Mucosa of descending colon (tissue), 3 donors: ENCODE measurements around the gene MGAM2. TPM values are rescaled to one million over a fixed set of nuclear protein-coding genes. Genes with fewer than 3 reads are reported as not detected.

Experiments used
- ATAC-seq: fragments of 200-7000 bp; cut with Tn5 transposase; one replicate; pipeline ENCODE4 v1.9.1; 2020; ENCODE audit warnings: mild to moderate bottlenecking, moderate library complexity
- DNase-seq, 3 donors: peaks; one replicate each; pipeline ENCODE4 v3.0.0-alpha.2; 2020
- H3K36me3 ChIP-seq: fragments of 200-600 bp; one replicate; pipeline ENCODE4 v1.8.0; 2021; ENCODE audit warnings: low read depth, mild to moderate bottlenecking
- H3K4me1 ChIP-seq: fragments of 200-600 bp; one replicate; pipeline ENCODE4 v1.8.0; 2021; ENCODE audit warnings: low read depth, mild to moderate bottlenecking
- H3K4me3 ChIP-seq: fragments of 200-600 bp; one replicate; pipeline ENCODE4 v1.8.0; 2021; ENCODE audit warnings: mild to moderate bottlenecking
- H3K9me3 ChIP-seq: fragments of 200-600 bp; one replicate; pipeline ENCODE4 v1.8.0; 2021; ENCODE audit warnings: mild to moderate bottlenecking
- intact Hi-C, 2 donors: fragments of 100-400 bp; cut with DNase I in 1 of 2; cut with micrococcal nuclease in 1 of 2; formaldehyde crosslinking; loops; one replicate each; pipeline versions ENCODE4 v1.11.0 to v1.11.1; 2022; cut with DNase I, micrococcal nuclease
- total RNA-seq, 3 donors: library from RNA; stranded (reverse); fragmentation: NEBNext Ultra II Directional in 2 of 3; extraction: Animal tissue kit (Norgen Biotek cat#: 25700) in 2 of 3; gene quantifications; one replicate each; pipeline versions ENCODE4 v1.2.1 to v1.2.4, GENCODE V29; 2021 to 2023
- TF ChIP-seq, protein P1 (sequence below): fragments of 200-600 bp; IDR thresholded peaks from one replicate; pipeline ENCODE4 v1.8.0; 2022; ENCODE audit warnings: antibody characterized with exemption, mild to moderate bottlenecking
- donor health status: DM: no; HTN: no; CAD: no; lungs with moderate emphysema.
- donor health status: DM: no; HTN: no; CAD: no.
- donor health status: DM: no; HTN: yes; CAD: no.

The MGAM2 gene
- total RNA-seq, 3 donors from 2014 or later: 11.8 to 33.2 (median 25.5) TPM

DNA sequence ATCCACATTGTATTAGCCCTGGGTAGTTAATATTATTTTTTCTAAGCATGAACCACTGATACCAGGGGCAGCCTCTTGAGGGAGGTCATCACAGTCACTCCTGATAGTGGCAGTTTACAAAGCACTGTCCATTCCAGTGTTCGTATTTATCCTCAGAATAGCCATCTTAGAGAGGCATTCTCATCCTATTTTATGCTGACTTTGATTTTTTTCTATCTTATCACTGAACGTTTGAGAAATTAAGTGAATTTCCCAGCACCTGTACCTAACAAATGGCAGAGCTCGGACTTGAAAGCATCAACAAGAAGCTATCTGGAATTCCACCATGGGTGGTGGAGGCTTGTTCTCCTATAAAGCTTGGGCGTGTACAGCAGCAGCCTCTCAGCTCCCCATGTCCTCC lies 26.1 kb upstream of the MGAM2 start:
- ATAC-seq: no peak
- H3K36me3 ChIP-seq: no peaks in the 10 kb centered on the region
- intact Hi-C loops: no loop called here
- TF ChIP-seq, protein P1, sequence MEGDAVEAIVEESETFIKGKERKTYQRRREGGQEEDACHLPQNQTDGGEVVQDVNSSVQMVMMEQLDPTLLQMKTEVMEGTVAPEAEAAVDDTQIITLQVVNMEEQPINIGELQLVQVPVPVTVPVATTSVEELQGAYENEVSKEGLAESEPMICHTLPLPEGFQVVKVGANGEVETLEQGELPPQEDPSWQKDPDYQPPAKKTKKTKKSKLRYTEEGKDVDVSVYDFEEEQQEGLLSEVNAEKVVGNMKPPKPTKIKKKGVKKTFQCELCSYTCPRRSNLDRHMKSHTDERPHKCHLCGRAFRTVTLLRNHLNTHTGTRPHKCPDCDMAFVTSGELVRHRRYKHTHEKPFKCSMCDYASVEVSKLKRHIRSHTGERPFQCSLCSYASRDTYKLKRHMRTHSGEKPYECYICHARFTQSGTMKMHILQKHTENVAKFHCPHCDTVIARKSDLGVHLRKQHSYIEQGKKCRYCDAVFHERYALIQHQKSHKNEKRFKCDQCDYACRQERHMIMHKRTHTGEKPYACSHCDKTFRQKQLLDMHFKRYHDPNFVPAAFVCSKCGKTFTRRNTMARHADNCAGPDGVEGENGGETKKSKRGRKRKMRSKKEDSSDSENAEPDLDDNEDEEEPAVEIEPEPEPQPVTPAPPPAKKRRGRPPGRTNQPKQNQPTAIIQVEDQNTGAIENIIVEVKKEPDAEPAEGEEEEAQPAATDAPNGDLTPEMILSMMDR: no peak
- no peak overlapping the region for H3K4me3 ChIP-seq
- no peak for DNase-seq
- no peaks in the 10 kb centered on the region for H3K9me3 ChIP-seq
- peaks cover 2% of the 10 kb centered on the region for H3K4me1 ChIP-seq

DNA sequence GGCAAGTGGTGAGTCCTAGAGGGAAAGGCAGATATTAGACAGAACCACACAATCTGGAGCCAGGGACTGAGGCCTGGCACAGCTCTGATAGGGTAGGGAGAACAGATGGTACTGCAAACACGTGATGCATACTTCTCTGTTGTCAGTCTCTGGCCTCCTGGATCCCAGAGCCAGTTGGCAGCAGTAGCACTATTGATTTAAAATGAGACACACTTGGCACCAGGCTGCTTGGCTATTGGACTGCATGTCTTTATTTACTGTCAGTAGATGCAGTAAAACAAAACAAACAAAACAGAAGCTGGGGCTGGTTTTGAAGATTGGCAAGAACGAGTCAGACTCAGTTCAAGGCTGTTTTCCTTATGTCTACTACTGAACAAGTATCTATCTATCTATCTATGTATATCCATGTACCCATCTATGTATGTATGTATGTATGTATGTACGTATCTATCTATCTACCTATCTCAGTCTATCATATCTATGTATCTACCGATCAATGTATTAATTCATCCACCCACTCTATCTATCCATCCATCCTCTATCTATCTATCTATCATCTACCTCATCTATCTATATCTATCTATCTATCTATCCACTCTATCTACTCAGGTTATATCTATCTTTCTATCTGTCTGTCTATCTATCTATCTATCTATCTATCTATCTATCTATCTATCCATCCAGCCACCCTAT lies 23.4 kb upstream of the MGAM2 start:
- ATAC-seq (peak; percentile 77), DNase-seq (peak in 1 of 3 donors; percentile 29)
- Histone ChIP-seq H3K36me3 (no peaks in the 10 kb centered on the region), H3K4me1 (peaks cover 2% of the 10 kb centered on the region), H3K9me3 (no peaks in the 10 kb centered on the region), H3K4me3 (no peak overlapping the region)
- intact Hi-C loops: no loop called here
- TF ChIP-seq, protein P1: no peak

DNA sequence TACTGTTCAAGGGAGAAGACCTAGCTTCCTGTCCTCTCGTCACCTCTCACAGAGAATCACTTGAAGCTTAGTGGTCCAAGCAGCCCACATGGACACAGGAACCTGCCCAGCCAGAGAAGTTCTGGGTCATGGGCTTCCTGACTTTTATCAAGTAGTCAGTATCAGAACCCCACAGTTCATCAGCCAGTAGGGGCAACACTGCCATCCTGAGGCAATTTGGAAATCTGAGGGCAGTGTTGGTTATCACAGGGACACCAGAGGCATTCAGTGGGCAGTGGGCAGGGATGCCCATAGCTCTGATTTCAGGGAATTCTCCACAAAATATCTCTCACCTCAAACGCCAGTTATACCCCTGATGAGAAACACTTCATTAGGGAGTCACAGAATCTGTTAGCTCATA lies 22.5 kb upstream of the MGAM2 start:
- intact Hi-C loops: no loop called here
- no peak for ATAC-seq
- no peaks in the 10 kb centered on the region for H3K9me3 ChIP-seq
- DNase-seq: no peak
- no peaks in the 10 kb centered on the region for H3K36me3 ChIP-seq
- TF ChIP-seq, protein P1: no peak
- peaks cover 2% of the 10 kb centered on the region for H3K4me1 ChIP-seq
- no peak overlapping the region for H3K4me3 ChIP-seq

DNA sequence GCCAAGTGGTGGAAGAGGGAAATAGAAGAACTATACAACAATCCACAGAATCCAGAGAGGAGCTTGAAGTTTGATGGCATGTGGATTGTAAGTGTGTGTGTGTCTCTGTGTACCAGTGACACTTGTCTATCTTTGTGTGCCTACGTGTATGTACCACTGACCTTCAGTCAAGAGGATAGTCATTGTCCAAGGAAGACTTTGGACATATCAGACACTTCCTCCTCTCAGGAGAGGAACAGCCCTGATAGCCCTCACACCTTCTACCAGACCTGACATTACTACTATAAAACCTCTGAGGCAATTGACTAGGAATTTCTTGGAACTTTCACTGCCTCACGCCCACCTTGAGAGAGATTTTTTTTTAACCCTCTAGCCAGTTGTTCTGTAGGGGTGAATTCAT lies 19.6 kb upstream of the MGAM2 start:
- intact Hi-C loops: no loop called here
- no peak overlapping the region for H3K4me3 ChIP-seq
- no peaks in the 10 kb centered on the region for H3K9me3 ChIP-seq
- TF ChIP-seq, protein P1: no peak
- ATAC-seq: peak; percentile 65
- no peak for DNase-seq
- H3K36me3 ChIP-seq: no peaks in the 10 kb centered on the region
- H3K4me1 ChIP-seq: peaks cover 2% of the 10 kb centered on the region

DNA sequence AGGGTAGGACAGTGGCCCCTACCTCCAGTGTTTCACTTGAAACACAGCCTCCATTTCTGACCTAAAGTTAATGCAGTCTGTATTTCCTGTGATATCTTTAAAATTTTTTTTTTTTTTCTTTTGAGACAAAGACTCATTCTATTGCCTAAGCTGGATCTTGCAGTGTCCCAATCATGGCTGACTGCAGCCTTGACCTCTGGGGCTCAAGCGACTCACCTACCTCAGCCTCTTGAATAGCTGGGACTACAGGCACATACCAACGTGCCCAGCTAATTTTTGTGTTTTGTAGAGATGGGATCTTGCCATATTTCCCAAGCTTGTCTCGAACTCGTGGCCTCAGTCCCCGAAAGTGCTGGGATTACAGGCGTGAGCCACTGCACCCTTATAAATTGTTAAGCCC lies 16.7 kb upstream of the MGAM2 start:
- no peak for DNase-seq
- Histone ChIP-seq H3K4me1 (no peaks in the 10 kb centered on the region), H3K9me3 (no peaks in the 10 kb centered on the region), H3K4me3 (no peak overlapping the region), H3K36me3 (no peaks in the 10 kb centered on the region)
- no peak for ATAC-seq
- TF ChIP-seq, protein P1: no peak
- intact Hi-C loops: no loop called here

DNA sequence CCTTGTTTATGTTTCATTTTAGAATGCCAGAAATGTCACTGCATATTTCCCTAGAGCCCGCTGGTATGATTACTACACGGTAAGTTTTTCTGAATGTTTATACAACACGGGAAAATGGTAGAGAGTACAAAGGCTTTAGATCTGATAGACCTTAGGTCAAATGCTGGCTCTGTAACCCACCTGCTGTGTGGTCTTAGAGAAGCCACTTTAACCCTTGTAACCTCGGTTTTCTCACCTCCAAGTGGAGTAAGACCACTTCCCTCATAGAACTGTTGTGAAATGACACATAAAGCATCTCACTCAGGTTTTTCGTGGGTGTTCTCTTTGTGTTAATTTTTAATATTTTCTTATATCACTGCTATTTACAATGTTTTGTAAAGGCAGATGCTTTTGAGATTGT lies 13.9 kb upstream of the MGAM2 start:
- H3K36me3 ChIP-seq: no peaks in the 10 kb centered on the region
- intact Hi-C loops: no loop called here
- H3K9me3 ChIP-seq: no peaks in the 10 kb centered on the region
- ATAC-seq (no peak), DNase-seq (no peak)
- no peak overlapping the region for H3K4me3 ChIP-seq
- H3K4me1 ChIP-seq: no peaks in the 10 kb centered on the region
- TF ChIP-seq, protein P1: no peak
